Muscle of back (tissue), 11 donors: ENCODE results near the gene KAT8. TPM values are rescaled to one million over a fixed set of nuclear protein-coding genes. Genes with fewer than 3 reads are reported as not detected.
"Not testable (repeated sequence)": the region's sequence is repeated elsewhere in the genome, so short reads cannot be mapped to it uniquely, and the experiment has no call there.

Experiments
- DNase-seq, 3 donors: peaks; one replicate each; pipeline versions ENCODE4 v3.0.0 to v3.0.0-alpha.2; 2013
- polyA plus RNA-seq, 10 donors: library from polyadenylated mRNA; unstranded; fragments of 120-200 nt; gene quantifications; one replicate each; pipeline ENCODE4 v1.2.1, GENCODE V29; 2013; ENCODE audit not compliant: insufficient read length in 10 of 10

KAT8 gene
- polyA plus RNA-seq, 10 donors: 38.8 to 57.3 (median 45.3) TPM

DNA sequence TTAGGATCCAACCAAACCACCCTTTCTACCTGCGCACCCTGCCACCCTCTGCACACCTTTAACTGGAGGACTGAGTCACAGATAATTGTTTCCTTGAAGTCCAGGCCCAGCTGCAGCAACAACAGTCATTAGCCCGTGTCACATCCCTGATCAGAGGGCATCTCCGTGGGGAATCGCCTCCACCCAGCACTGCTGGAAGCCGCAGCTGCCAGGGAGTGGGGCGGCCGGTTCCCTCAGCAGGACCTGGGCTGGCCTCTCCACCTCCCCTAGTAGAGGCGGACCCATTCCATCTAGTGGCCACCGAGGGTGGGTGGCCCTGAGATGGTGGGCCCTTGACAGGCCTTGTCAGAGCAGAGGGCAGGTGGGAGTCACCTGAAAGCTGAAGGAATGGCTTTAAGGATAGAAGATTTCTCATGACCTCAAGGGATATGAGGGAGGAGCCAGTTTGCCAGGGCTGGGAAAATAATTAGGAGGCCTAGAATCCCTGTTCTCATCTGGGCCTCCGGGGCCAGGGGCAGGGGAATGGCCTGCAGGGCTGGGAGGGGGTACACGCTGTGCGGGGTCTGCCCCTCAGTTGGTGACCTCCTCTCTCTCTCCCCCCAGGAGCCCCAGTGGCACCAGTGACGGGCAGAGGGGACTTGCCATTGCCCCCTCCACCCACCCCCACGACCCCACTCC, 35.0 kb upstream of the KAT8 start:
- DNase-seq: no peak

DNA sequence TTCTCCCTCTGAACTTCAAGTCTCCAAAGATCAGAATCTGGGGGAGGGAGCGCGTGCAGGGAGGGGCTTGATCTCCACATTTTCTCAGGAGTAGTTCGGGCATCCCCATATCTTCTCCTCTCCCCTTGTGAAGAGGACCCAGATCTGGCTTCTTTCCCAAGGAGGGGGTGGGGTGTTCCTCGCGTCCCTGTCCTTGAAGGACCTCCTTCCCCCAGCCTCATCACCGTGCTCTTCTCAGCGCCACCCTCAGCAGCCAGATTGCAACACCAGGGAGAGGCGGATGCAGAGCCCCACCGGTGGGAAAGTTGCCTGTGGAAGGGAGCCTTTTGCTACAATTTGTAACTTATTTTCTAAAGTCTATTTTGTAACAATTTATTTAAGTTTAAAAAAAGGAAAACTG, 34.4 kb upstream of the KAT8 start:
- no peak for DNase-seq

GRCh38 chr16:31083556-31083955, 33.9 kb upstream of the KAT8 start:
- DNase-seq: no peak

GRCh38 chr16:31083981-31084380, 33.5 kb upstream of the KAT8 start:
- no peak for DNase-seq

DNA sequence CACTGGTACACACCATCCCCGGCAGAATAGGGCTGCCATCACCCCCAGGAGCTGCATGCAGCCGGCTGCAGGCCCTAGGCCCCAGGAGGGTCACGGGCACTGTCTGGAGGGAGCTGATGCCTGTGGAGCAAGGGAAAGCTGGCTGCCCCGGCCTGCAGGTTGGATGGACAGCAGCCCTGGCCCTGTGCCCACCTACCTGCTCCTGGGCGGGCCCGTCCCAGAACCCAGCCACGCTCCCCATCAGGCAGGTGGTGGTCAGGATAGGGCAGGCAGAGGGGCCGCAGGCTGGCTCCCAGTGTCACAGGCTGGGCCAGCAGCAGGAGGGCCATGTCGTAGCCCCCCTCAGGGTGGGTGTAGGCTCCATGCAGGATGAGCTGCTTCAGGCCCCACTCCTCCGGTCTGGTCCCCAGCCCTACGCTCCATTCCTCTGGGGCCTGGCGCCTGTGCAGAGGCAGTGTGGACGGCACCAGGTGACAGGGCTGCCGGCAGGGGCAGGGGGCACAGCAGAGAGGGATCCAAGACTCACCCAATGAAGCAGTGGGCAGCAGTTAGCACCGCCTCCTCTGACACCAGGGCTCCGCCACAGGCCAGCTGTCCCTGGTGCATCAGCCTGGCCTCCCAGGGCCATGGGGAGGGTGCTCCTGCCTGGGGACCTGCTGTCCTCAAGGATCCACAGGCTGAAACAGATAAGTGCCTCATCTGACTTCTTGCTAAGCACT, 32.7 kb upstream of the KAT8 start:
- peak in 1 of 3 donors; percentile 45 for DNase-seq

DNA sequence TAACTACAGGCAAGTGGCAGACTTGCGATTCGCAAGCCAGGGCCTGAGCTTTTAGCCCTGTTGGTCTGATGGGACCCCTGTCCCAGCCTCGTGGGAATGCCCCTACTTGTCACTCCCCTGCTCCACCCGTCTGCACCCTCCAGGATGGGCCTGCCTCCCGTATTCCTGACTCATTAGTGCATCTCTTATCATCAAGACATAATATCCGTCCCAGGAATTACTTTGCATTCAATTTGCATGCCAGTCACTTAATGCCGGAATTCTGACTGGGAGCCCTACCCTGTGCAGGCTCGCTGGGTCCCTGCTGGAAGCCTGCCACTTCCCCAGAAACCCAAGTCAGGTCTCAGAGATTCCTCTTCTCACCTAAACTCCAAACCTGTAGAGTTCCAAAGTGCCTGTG, 32.1 kb upstream of the KAT8 start:
- DNase-seq: no peak

- peak; percentile 67 to 79 (median 74) for DNase-seq
Measured at GRCh38 chr16:31085873-31086628, 31.4 kb upstream of the KAT8 start.

- no peak for DNase-seq
Measured at GRCh38 chr16:31086629-31086906, 30.9 kb upstream of the KAT8 start.

DNA sequence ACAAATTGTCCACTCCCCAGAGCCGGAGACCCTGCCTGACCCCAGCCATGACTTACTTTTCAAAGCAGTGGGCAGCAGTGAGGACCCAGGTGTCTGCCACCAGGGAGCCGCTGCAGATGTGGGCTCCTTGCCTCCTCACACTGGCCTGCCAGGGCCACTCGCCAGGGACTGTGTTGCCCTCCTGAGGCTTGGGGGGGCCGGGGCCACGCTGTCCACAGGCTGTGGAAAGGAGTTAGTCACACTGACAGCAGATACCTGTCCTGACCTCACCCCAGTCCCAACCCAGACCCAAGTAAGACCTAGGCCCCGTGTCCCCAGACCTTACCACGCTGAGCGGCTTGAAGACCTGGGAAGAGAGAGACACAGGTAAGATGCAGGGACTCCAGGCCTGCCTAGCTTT, 30.0 kb upstream of the KAT8 start:
- no peak for DNase-seq

GRCh38 chr16:31087971-31088370, 29.5 kb upstream of the KAT8 start:
- DNase-seq: no peak

DNA sequence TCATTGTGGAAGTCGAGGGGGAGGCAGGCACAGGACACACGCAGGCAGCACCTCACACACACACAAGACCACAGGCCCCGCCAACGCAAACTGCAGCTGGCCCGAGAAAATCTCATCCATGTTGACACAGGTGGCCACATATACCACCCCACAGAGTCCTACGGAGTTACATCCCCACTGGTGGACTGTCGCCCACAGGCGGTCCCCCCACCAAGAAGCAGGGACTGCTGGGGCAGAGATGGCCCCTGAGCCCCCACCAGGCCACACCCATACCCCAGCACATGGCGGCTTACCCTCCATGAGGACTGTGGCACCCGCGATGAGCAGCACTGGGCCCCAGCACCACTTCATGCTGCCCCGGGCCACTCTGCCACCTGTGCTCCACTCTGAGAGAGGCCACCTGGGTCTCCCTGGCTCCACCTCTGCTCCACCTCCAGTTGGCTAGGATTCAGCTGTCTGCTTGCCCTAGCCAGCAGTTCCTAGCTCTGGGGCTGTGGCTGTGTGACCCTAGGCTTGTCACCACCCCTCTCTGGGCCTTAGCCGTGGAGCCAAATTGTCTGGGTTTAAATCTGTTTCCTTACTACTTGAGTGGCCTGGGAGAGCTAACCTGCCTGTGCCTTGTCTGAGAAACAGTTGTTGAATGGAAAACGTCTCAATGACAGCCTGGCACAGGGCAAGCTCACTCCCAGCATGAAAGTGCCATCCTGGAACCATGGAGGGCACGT, 28.8 kb upstream of the KAT8 start, which contains the start of gene PRSS53:
Gene PRSS53 (minus strand): TSS at position 485 of the 725 bp plus-strand sequence. CDS start 134 bp downstream, at position 351.
- DNase-seq: no peak

- no peak for DNase-seq
Measured at GRCh38 chr16:31089199-31089598, 28.3 kb upstream of the KAT8 start.

DNA sequence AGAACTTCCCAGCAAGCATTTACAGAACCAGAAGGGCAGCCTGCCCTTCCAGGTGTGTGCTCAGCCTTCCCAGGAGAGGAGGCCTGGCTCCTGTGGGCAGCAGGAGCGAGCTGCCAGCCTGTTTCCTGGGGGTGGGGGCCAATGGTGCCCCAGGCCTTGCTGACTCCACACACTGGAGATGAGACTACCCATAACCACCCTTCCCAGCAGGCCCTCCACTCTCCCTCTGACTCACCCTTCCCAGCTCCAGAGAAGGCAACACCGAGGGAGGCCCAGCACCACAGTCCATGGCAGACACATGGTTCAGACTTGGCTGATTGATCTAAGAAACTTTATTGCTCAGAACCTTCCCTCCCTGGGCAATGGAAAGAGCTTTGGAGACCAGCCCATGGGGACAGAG, 26.9 kb upstream of the KAT8 start:
- DNase-seq: no peak

GRCh38 chr16:31092330-31092729, 25.1 kb upstream of the KAT8 start:
- DNase-seq: no peak

- peak in 1 of 3 donors; percentile 44 for DNase-seq
Measured at GRCh38 chr16:31093132-31093703, 24.2 kb upstream of the KAT8 start.

GRCh38 chr16:31094088-31094423, 23.4 kb upstream of the KAT8 start:
- no peak for DNase-seq

GRCh38 chr16:31094424-31095120, 22.9 kb upstream of the KAT8 start, which contains the start of gene VKORC1:
Gene VKORC1, minus strand, starts transcription at chr16:31094797. Its CDS starts 68 bp downstream, at chr16:31094729.
- DNase-seq: peak; percentile 93 to 97 (median 96)

DNA sequence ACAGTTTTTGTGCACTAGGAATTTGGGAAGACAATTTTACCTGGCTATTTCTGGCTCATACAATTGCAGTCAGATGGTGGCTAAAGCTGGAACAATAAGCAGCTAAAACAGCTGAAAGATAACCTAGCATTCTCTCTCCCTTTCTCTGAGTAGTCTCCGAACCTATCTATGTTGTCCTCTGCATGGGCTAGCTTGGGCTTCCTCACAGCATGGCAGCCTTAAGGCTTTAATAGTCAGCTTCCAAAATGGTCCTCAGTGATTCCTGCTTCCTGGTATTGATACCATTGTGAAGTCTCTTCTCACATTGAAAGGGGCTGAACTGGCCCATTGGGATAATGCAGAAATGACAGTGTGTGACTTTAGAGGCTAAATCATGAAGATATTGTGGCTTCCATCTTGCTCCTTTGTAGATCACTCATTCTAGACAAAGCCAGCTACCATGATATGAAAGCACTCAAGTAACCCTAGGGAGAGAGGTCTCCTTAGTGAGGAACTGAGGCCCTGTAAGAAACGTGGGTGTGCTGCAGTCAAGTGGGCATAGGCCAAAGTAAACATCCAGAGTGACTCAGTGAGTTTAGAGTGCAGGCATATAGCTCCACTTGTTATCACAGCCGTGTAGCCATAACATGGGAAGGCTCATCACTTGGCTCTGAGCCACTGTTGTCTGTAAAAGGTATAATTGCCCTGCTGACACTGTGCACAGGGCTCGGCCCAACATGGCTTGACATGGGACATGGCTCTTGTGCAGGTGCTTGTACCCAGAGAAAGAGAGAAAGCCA, 17.4 kb upstream of the KAT8 start:
- DNase-seq: no peak

DNA sequence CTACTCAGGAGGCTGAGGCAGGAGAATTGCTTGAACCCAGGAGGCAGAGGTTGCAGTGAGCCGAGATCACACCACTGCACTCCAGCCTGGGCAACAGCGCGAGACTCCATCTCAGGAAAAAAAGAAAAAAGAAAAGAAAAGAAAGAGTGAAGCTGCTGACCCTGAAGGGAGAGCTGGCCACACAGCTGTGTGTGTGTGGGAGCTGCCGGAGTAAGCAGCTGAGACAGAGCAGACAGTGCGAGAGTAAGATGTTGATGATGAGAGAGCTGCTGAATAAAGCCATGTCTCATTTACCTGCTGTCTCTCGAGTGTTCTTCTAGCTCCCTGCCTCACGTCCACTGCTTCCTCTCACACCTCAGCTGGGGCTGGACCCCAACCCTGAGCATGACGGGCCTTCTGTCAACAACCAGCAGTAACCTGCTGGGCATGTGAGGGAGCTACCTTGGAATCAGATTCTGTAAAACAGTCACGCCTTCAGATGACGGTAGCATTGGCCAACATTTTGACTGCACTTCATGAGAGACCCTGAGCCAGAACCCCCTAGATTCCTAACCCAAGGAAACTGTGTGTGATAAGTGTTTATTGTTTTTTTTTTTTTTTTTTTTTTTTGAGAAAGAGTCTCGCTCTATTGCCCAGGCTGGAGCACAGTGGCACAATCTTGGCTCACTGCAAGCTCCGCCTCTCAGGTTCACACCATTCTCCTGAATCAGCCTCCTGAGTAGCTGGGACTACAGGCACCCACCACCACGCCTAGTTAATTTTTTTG, 16.4 kb upstream of the KAT8 start:
- not testable (repeated sequence) for DNase-seq
